K562 (cell line): Measurements from ENCODE around the gene SHISA6. TPM values are rescaled to one million over a fixed set of nuclear protein-coding genes. Genes with fewer than 3 reads are reported as not detected.

Experiments used
- ATAC-seq: fragments of 200-7000 bp; cut with Tn5 transposase; 3 replicates; pipeline ENCODE4 v1.9.1; 2020; ENCODE audit warnings: moderate library complexity
- BruUV-seq: library from RNA; stranded (reverse); fragments of 400-500 nt; replicated peaks from 2 replicates; lab custom pipeline; 2021; lab: Mats Ljungman, UMichigan
- CTCF ChIA-PET: fragments of 300-600 bp; formaldehyde crosslinking; extraction: SDS; loops from one replicate; lab custom pipeline; 2021; ENCODE audit warnings: low intra/inter-chr PET ratio; lab: Yijun Ruan, JAX
- POLR2A ChIA-PET: fragments of 300-600, 350-650 bp; sonication (Branson Sonifier 250); formaldehyde crosslinking; extraction: SDS; loops from one replicate; lab custom pipeline; 2021; ENCODE audit warnings: antibody characterized with exemption, inconsistent platforms; lab: Yijun Ruan, JAX
- DNase-seq, 4 experiments: peaks; one replicate each; pipeline versions ENCODE4 v3.0.0 to v3.0.0-alpha.2; 2011 to 2018; ENCODE audit warnings: low spot score in 3 of 4, mixed read lengths in 3 of 4; ENCODE audit errors: extremely low read depth in 1 of 4
- FAIRE-seq: peaks from 2 replicates; lab custom pipeline; 2011; peaks lifted over from hg19 to GRCh38; lab: Jason Lieb, UNC
- H2AFZ ChIP-seq: 2 replicates; pipeline ENCODE4 v1.6.0; 2011; ENCODE audit warnings: low read depth, low read length, control low read depth, inconsistent platforms
- H3K27ac ChIP-seq: fragments of 200-600 bp; 3 replicates; pipeline ENCODE4 v1.8.0; 2011; ENCODE audit warnings: low read depth, mild to moderate bottlenecking, control low read depth, inconsistent platforms, low read length, moderate library complexity, mixed read lengths; ENCODE audit errors: extremely low read depth
- H3K27me3 ChIP-seq, 2 experiments: fragments of 300-600 bp in 1 of 2; 2 replicates in 1 of 2; 3 replicates in 1 of 2; pipeline versions ENCODE4 v1.6.0 to v1.8.0; 2011; ENCODE audit warnings: inconsistent platforms in 2 of 2, low read length in 2 of 2, mild to moderate bottlenecking in 1 of 2, mixed read lengths in 1 of 2, moderate library complexity in 1 of 2; ENCODE audit not compliant: control insufficient read depth in 2 of 2, insufficient read depth in 2 of 2
- H3K36me3 ChIP-seq: fragments of 300-600 bp; 3 replicates; pipeline ENCODE4 v1.8.0; 2011; ENCODE audit warnings: mild to moderate bottlenecking, low read length, inconsistent platforms; ENCODE audit not compliant: control insufficient read depth, insufficient read depth
- H3K4me1 ChIP-seq, 2 experiments: fragments of 200-600 bp in 1 of 2; replicated peaks in 1 of 2; 2 replicates in 1 of 2; 3 replicates in 1 of 2; pipeline versions ENCODE4 v1.5.1 to v1.8.0; 2011; ENCODE audit warnings: inconsistent platforms in 2 of 2, low read length in 2 of 2, mild to moderate bottlenecking in 1 of 2, mixed read lengths in 1 of 2, moderate library complexity in 1 of 2; ENCODE audit not compliant: control insufficient read depth in 2 of 2, insufficient read depth in 2 of 2
- H3K4me2 ChIP-seq: 2 replicates; pipeline ENCODE4 v1.6.1; 2011; ENCODE audit warnings: low read length, control low read depth, inconsistent platforms, mixed read lengths; ENCODE audit not compliant: insufficient read depth
- H3K4me3 ChIP-seq: fragments of 200-600 bp; sonication (generic), shearing (Covaris generic); 2 replicates; pipeline ENCODE4 v1.5.1; 2016; ENCODE audit warnings: control low read depth, inconsistent platforms
- H3K79me2 ChIP-seq: fragments of 200-600 bp; 3 replicates; pipeline ENCODE4 v1.8.0; 2011; ENCODE audit warnings: low read length, inconsistent platforms; ENCODE audit not compliant: control insufficient read depth, insufficient read depth
- H3K9ac ChIP-seq, 2 experiments: 2 replicates each; pipeline versions ENCODE4 v1.6.0 to v1.6.1; 2011; ENCODE audit warnings: low read depth in 2 of 2, low read length in 2 of 2, control low read depth in 1 of 2, inconsistent platforms in 1 of 2, mild to moderate bottlenecking in 1 of 2, mixed read lengths in 1 of 2; ENCODE audit not compliant: insufficient read depth in 1 of 2
- H3K9me1 ChIP-seq: one replicate; pipeline ENCODE4 v1.6.0; 2011; ENCODE audit warnings: inconsistent platforms, mild to moderate bottlenecking, low read length, moderate library complexity; ENCODE audit not compliant: control insufficient read depth, insufficient read depth
- H3K9me3 ChIP-seq: replicated peaks from 2 replicates; pipeline ENCODE4 v1.5.1; 2011; ENCODE audit warnings: low read depth, low read length, inconsistent platforms; ENCODE audit not compliant: control insufficient read depth, insufficient read depth
- H4K20me1 ChIP-seq: replicated peaks from 2 replicates; pipeline ENCODE4 v1.6.1; 2011; ENCODE audit warnings: low read length, inconsistent platforms, mixed read lengths; ENCODE audit not compliant: control insufficient read depth, insufficient read depth
- BHLHE40 ChIP-seq: IDR thresholded peaks from 2 replicates; pipeline ENCODE4 v1.6.1; 2011; ENCODE audit warnings: low read length, improper control_type of control experiment
- GATAD2B ChIP-seq: fragments of 450-650 bp; IDR thresholded peaks from 2 replicates; pipeline ENCODE4 v1.6.1; 2017; ENCODE audit warnings: mild to moderate bottlenecking, borderline replicate concordance
- HIVEP1 ChIP-seq: fragments of 250-450 bp; sonication (Bioruptor Pico); IDR thresholded peaks from 2 replicates; pipeline ENCODE4 v1.4.0; 2020; ENCODE audit warnings: mild to moderate bottlenecking
- KAT2B ChIP-seq: IDR thresholded peaks from one replicate; pipeline ENCODE4 v1.6.1; 2012; ENCODE audit warnings: low read depth, mild to moderate bottlenecking, control low read depth, inconsistent platforms, low read length, moderate library complexity
- KLF6 ChIP-seq: fragments of 250-450 bp; sonication (Bioruptor Pico); IDR thresholded peaks from 2 replicates; pipeline ENCODE4 v1.4.0; 2020; ENCODE audit warnings: mild to moderate bottlenecking, moderate library complexity, borderline replicate concordance
- MCM2 ChIP-seq: fragments of 450-650 bp; IDR thresholded peaks from 2 replicates; pipeline ENCODE4 v1.6.1; 2017; ENCODE audit warnings: low read depth, mild to moderate bottlenecking
- MYC ChIP-seq, 2 experiments: fragments of 250-450 bp in 1 of 2; sonication (Bioruptor Pico) in 1 of 2; IDR thresholded peaks; 2 replicates each; pipeline versions ENCODE4 v1.5.1 to v1.6.1; 2012 to 2021; ENCODE audit warnings: low read depth in 2 of 2, borderline replicate concordance in 1 of 2, improper control_type of control experiment in 1 of 2, low read length in 1 of 2, mild to moderate bottlenecking in 1 of 2, moderate library complexity in 1 of 2
- NFATC3 ChIP-seq: fragments of 450-650 bp; IDR thresholded peaks from 2 replicates; pipeline ENCODE4 v1.6.1; 2017; ENCODE audit warnings: mild to moderate bottlenecking
- RBM14 ChIP-seq: fragments of 200-400 bp; formaldehyde crosslinking; IDR thresholded peaks from 2 replicates; pipeline ENCODE4 v1.6.1; 2018; ENCODE audit warnings: low read depth, mild to moderate bottlenecking, low read length, moderate library complexity, borderline replicate concordance; ENCODE audit not compliant: insufficient read depth
- SMARCA4 ChIP-seq: fragments of 450-650 bp; IDR thresholded peaks from 2 replicates; pipeline ENCODE4 v1.6.1; 2016
- TEAD1 ChIP-seq, 2 experiments: fragments of 450-650 bp in 1 of 2; sonication (generic) in 1 of 2; formaldehyde crosslinking; IDR thresholded peaks; 2 replicates each; pipeline versions ENCODE4 v1.4.0 to v1.8.0; 2020 to 2022; ENCODE audit warnings: mild to moderate bottlenecking in 2 of 2, missing genetic modification reagents in 1 of 2
- TSC22D4 ChIP-seq: fragments of 450-650 bp; IDR thresholded peaks from 2 replicates; pipeline ENCODE4 v1.6.1; 2016; ENCODE audit warnings: missing genetic modification characterization, missing biosample characterization, control low read depth
- ZNF75A ChIP-seq: fragments of 450-650 bp; formaldehyde crosslinking; IDR thresholded peaks from 2 replicates; pipeline ENCODE4 v1.4.0; 2020; ENCODE audit warnings: mild to moderate bottlenecking
- WGBS: fragments of 100-300 bp; shearing (Covaris generic); methylation state at CpG from one replicate; pipeline ENCODE4 v1.1.6; 2016; ENCODE audit warnings: low coverage, mixed read lengths; ENCODE audit not compliant: insufficient coverage; ENCODE audit errors: missing lambda C conversion rate; 5-methylcytosine and 5-hydroxymethylcytosine counted together
- in situ Hi-C: fragments of 300-500 bp; cut with MboI; formaldehyde crosslinking; loops from 4 replicates; pipeline ENCODE4 v1.15.0; 2018; ENCODE audit warnings: inconsistent platforms, mixed read lengths
- intact Hi-C: fragments of 100-400 bp; cut with micrococcal nuclease; formaldehyde crosslinking; loops from 2 replicates; pipeline ENCODE4 v1.14.2; 2022
- polyA plus RNA-seq, 8 experiments: library from polyadenylated mRNA; depleted of rRNA in 4 of 8; stranded (reverse) in 5 of 8; unstranded in 3 of 8; fragments of >200 nt; fragmentation: Nextera tagmentation in 2 of 8; fragmentation: Illumina TruSeq in 1 of 8; extraction: Ambion mirVana in 2 of 8; extraction: Trizol in 1 of 8; gene quantifications; 2 replicates each; pipeline versions ENCODE4 v1.2.1 to v1.2.3, GENCODE V29; 2011 to 2014; ENCODE audit warnings: inconsistent platforms in 1 of 8, missing spikeins in 1 of 8
- total RNA-seq, 7 experiments: library from RNA; depleted of rRNA in 6 of 7; stranded (reverse); fragments of >200 nt in 6 of 7; fragmentation: Illumina TruSeq in 2 of 7; extraction: Trizol in 2 of 7; gene quantifications; 2 replicates each; pipeline versions ENCODE4 v1.2.1 to v1.2.3, GENCODE V29; 2011 to 2021; ENCODE audit warnings: low replicate concordance in 1 of 7
- TF ChIP-seq, protein P1 (sequence below): fragments of 450-650 bp; IDR thresholded peaks from 2 replicates; pipeline ENCODE4 v1.6.1; 2014; ENCODE audit warnings: low read depth, mild to moderate bottlenecking, moderate library complexity, borderline replicate concordance
- TF ChIP-seq, protein P2 (sequence below): fragments of 450-650 bp; IDR thresholded peaks from one replicate; pipeline ENCODE4 v1.6.1; 2018; ENCODE audit warnings: mild to moderate bottlenecking, moderate library complexity; ENCODE audit not compliant: partially characterized antibody
- TF ChIP-seq, protein P3 (sequence below): fragments of 250-450 bp; sonication (Bioruptor Pico); IDR thresholded peaks from 2 replicates; pipeline ENCODE4 v1.4.0; 2020; ENCODE audit warnings: mild to moderate bottlenecking, moderate library complexity, borderline replicate concordance

The SHISA6 gene
- total and polyA plus RNA-seq, 9 of the 15 experiments (the other 6 are each of a cell fraction or from before 2014, with no cell fraction given), result not detected

DNA sequence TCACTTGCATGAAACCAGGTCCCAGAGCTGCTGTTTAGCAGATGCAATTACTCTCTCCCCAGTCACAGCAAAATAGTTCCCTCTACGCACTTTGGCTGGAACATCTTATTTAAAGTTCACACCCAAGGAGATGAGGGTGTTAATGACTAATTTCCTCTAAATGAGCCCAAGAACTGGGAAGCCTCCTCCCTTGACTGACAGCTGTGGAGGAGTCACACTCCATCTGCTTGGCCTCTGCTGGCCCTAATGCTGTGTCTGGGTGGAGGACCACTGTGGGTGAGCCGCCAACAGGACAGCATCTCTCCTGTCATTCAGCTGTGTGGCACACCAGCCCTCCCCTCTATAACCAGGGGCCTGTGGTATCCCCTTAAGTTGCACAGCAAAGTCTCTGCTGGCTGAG lies 115.4 kb downstream of the SHISA6 start (continued):
- TF ChIP-seq, protein P1, sequence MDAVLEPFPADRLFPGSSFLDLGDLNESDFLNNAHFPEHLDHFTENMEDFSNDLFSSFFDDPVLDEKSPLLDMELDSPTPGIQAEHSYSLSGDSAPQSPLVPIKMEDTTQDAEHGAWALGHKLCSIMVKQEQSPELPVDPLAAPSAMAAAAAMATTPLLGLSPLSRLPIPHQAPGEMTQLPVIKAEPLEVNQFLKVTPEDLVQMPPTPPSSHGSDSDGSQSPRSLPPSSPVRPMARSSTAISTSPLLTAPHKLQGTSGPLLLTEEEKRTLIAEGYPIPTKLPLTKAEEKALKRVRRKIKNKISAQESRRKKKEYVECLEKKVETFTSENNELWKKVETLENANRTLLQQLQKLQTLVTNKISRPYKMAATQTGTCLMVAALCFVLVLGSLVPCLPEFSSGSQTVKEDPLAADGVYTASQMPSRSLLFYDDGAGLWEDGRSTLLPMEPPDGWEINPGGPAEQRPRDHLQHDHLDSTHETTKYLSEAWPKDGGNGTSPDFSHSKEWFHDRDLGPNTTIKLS, result no peak
- no peak for TF ChIP-seq HIVEP1 (CRISPR knock-in tag)
- TF ChIP-seq SMARCA4, result no peak

DNA sequence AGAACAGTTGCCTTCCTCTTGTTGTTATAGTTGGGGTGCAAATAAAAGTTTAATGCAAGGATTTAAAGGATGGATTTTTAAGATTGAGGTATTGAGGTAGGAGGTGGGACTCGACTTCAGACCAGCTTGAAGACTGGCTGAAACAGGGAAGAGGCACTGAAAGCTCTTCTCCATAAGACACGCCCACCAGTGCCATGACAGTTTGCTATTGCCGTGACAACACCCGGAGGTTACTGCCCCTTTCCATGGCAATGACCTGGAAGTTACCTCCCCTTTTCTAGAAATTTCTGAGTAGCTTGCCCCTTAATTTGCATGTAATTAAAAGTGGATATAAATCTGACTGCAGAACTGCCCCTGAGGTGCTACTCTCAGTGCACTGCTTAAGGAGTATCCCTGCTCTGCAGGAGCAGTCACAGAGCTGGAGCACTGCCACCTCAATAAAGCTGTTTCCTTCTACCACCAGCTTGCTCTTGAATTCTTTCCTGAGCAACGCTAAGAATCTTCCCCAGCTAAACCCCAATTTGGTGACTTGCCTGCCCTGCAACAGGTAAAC lies 122.6 kb downstream of the SHISA6 start:
- no peaks in the 10 kb centered on the region for H3K4me1 ChIP-seq
- no peak overlapping the region for H3K27ac ChIP-seq
- H3K36me3 ChIP-seq, result no peaks in the 10 kb centered on the region
- in situ Hi-C loops, result no loop called here
- H3K79me2 ChIP-seq, result no peaks in the 10 kb centered on the region
- no peaks in the 10 kb centered on the region for H3K9me3 ChIP-seq
- ChIA-PET CTCF (no interaction called here), POLR2A (interaction anchor here (0.6 kb wide), 2 partner anchors 26 to 33 kb away, joined by 3 to 4 read pairs; no protein-coding TSS in a partner anchor)
- ATAC-seq (no peak), DNase-seq (no peak), FAIRE-seq (no peak)
- H3K9me1 ChIP-seq, result no peaks in the 10 kb centered on the region
- 0% methylated on average over 4 of the region's 5 CpGs for WGBS
- H3K4me2 ChIP-seq, result no peak overlapping the region
- H4K20me1 ChIP-seq, result no peaks in the 10 kb centered on the region
- H2AFZ ChIP-seq, result no peak overlapping the region
- BruUV-seq, result no TSS peak
- no peak overlapping the region for H3K9ac ChIP-seq
- H3K27me3 ChIP-seq, result no peaks in the 10 kb centered on the region
- H3K4me3 ChIP-seq, result no peak overlapping the region
- intact Hi-C loops, result no loop called here
- TF ChIP-seq KAT2B (no peak), ZNF75A (CRISPR knock-in tag) (no peak), RBM14 (no peak), MCM2 (no peak), NFATC3 (no peak), MYC (IDR thresholded peaks at IDR 0.05; ENCODE audit: low read depth, low read length) (no peak), MYC (CRISPR knock-in tag; IDR thresholded peaks at IDR 0.05; ENCODE audit: borderline replicate concordance, low read depth) (no peak), TSC22D4 (tag) (no peak), GATAD2B (no peak), TEAD1 (CRISPR knock-in tag; IDR thresholded peaks at IDR 0.05) (no peak), BHLHE40 (no peak), KLF6 (CRISPR knock-in tag) (no peak)
- TF ChIP-seq, protein P2, sequence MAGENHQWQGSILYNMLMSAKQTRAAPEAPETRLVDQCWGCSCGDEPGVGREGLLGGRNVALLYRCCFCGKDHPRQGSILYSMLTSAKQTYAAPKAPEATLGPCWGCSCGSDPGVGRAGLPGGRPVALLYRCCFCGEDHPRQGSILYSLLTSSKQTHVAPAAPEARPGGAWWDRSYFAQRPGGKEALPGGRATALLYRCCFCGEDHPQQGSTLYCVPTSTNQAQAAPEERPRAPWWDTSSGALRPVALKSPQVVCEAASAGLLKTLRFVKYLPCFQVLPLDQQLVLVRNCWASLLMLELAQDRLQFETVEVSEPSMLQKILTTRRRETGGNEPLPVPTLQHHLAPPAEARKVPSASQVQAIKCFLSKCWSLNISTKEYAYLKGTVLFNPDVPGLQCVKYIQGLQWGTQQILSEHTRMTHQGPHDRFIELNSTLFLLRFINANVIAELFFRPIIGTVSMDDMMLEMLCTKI, result no peak
- TF ChIP-seq, protein P3, sequence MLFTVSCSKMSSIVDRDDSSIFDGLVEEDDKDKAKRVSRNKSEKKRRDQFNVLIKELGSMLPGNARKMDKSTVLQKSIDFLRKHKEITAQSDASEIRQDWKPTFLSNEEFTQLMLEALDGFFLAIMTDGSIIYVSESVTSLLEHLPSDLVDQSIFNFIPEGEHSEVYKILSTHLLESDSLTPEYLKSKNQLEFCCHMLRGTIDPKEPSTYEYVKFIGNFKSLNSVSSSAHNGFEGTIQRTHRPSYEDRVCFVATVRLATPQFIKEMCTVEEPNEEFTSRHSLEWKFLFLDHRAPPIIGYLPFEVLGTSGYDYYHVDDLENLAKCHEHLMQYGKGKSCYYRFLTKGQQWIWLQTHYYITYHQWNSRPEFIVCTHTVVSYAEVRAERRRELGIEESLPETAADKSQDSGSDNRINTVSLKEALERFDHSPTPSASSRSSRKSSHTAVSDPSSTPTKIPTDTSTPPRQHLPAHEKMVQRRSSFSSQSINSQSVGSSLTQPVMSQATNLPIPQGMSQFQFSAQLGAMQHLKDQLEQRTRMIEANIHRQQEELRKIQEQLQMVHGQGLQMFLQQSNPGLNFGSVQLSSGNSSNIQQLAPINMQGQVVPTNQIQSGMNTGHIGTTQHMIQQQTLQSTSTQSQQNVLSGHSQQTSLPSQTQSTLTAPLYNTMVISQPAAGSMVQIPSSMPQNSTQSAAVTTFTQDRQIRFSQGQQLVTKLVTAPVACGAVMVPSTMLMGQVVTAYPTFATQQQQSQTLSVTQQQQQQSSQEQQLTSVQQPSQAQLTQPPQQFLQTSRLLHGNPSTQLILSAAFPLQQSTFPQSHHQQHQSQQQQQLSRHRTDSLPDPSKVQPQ, result no peak
